ENCODE data around the gene NFKBIB.

NFKBIB gene

GRCh38 chr19:38891771-38892170, 8.0 kb upstream of the NFKBIB start:
- TF ChIP-seq CTCF (IDR thresholded peaks at IDR 0.05; ENCODE audit: extremely low read depth, missing control alignments), result no peak
- DNase-seq (ENCODE audit: low spot score), result no peak

GRCh38 chr19:38892841-38893240, 6.9 kb upstream of the NFKBIB start:
- no peak for TF ChIP-seq CTCF (IDR thresholded peaks at IDR 0.05; ENCODE audit: extremely low read depth, missing control alignments)
- DNase-seq (ENCODE audit: low spot score), result no peak

GRCh38 chr19:38893341-38893771, 6.4 kb upstream of the NFKBIB start:
- TF ChIP-seq CTCF (IDR thresholded peaks at IDR 0.05; ENCODE audit: extremely low read depth, missing control alignments), result no peak
- no peak for DNase-seq (ENCODE audit: low spot score)

- no peak for DNase-seq (ENCODE audit: low spot score)
- no peak for TF ChIP-seq CTCF (IDR thresholded peaks at IDR 0.05; ENCODE audit: extremely low read depth, missing control alignments)
Observed at GRCh38 chr19:38894968-38895367, 4.8 kb upstream of the NFKBIB start.

GRCh38 chr19:38898788-38899446, 852 bp upstream of the NFKBIB start:
- DNase-seq (ENCODE audit: low spot score), result no peak

GRCh38 chr19:38900202-38900629, 447 bp downstream of the NFKBIB start:
- DNase-seq (ENCODE audit: low spot score), result no peak
- TF ChIP-seq CTCF (IDR thresholded peaks at IDR 0.05; ENCODE audit: extremely low read depth, missing control alignments), result no peak

More at GRCh38 chr19:38898788-38899446, 852 bp upstream of the NFKBIB start:
- no peak for TF ChIP-seq CTCF (IDR thresholded peaks at IDR 0.05; ENCODE audit: extremely low read depth, missing control alignments)

GRCh38 chr19:38900743-38901190, 998 bp downstream of the NFKBIB start:
- no peak for DNase-seq (ENCODE audit: low spot score)
- TF ChIP-seq CTCF (IDR thresholded peaks at IDR 0.05; ENCODE audit: extremely low read depth, missing control alignments), result no peak

Data from GM20000 (cell line).